HG02943 (cell line): ENCODE measurements around the gene ROM1.
A peak's percentile ranks its signal among the peaks of the same experiment; 100 is the strongest.
"Not testable (repeated sequence)": the region's sequence is repeated elsewhere in the genome, so short reads cannot be mapped to it uniquely, and the experiment has no call there.

Source experiments
- ATAC-seq: cut with Tn5 transposase; IDR thresholded peaks from one replicate; pipeline ENCODE4 v1.9.1; 2021; ENCODE audit warnings: mild to moderate bottlenecking, low read depth, moderate library complexity; ENCODE audit not compliant: unreplicated experiment

The ROM1 gene

GRCh38 chr11:62647609-62648005, 34.5 kb downstream of the ROM1 start:
- ATAC-seq = no peak

- no peak for ATAC-seq
These were observed 35.3 kb downstream of the ROM1 start for GRCh38 chr11:62648185-62648966.

- no peak for ATAC-seq
These were observed 35.9 kb downstream of the ROM1 start for GRCh38 chr11:62648967-62649364.

GRCh38 chr11:62649486-62649885, 36.4 kb downstream of the ROM1 start:
- ATAC-seq = no peak

- not testable (repeated sequence) for ATAC-seq
These were observed 37.2 kb downstream of the ROM1 start for GRCh38 chr11:62650283-62650682.

GRCh38 chr11:62652161-62653006, 39.3 kb downstream of the ROM1 start:
- peak; percentile 24 for ATAC-seq

GRCh38 chr11:62654297-62654696, 41.2 kb downstream of the ROM1 start:
- ATAC-seq = no peak

- ATAC-seq = no peak
These were observed 43.9 kb downstream of the ROM1 start for GRCh38 chr11:62656796-62657429.

- ATAC-seq = peak; percentile 26
These were observed 51.5 kb downstream of the ROM1 start for GRCh38 chr11:62664405-62665074.
